ENCODE results near the gene DPH7.
"Not testable (repeated sequence)": the region's sequence is repeated elsewhere in the genome, so short reads cannot be mapped to it uniquely, and the experiment has no call there.

The DPH7 gene

GRCh38 chr9:137524981-137525317 is 53.8 kb downstream of the DPH7 start:
- H3K4me3 ChIP-seq (ENCODE audit: low read depth, low read length): no peak overlapping the region
- DNase-seq (ENCODE audit: low read depth): no peak

- no peak overlapping the region for H3K4me3 ChIP-seq (ENCODE audit: low read depth, low read length)
- DNase-seq (ENCODE audit: low read depth): no peak
Observed at GRCh38 chr9:137524161-137524980, 54.4 kb downstream of the DPH7 start.

DNA sequence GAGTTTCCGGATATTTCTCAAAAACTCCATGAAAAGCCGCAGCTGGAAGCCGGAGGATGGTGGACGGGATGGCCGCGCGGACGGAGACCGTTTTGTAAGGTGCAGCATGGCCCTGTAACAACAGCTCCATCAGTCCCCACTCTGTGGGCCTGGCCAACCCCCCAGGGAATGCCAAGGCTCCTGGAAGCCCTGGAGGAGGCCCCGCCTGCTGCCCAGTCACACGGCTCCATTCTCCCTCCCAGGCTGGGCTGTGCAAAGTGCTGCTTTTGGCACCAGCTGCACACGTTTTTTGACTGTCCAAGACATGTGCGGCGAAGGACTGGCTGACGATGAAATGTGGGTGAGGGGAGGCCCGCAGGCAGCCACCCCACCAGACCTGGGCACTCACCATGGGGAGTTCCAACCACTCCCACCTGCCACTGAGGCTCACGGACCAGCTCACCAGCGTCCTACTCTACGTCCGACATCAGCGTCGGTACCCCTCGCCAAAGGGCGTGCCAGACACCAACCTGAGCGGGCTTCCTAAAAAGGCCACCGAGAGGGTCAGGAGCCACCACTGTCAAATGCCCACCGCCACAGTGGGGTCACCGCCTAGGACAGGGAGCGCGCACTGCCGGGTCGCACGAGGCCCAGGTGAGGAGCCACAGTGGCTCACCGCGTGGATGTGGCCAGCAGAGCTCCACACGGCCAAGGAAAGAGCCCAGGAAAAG is 55.8 kb downstream of the DPH7 start:
- H3K4me3 ChIP-seq (ENCODE audit: low read depth, low read length): no peak overlapping the region
- no peak for DNase-seq (ENCODE audit: low read depth)

- no peak overlapping the region for H3K4me3 ChIP-seq (ENCODE audit: low read depth, low read length)
- no peak for DNase-seq (ENCODE audit: low read depth)
Observed at GRCh38 chr9:137521405-137521985, 57.2 kb downstream of the DPH7 start.

DNA sequence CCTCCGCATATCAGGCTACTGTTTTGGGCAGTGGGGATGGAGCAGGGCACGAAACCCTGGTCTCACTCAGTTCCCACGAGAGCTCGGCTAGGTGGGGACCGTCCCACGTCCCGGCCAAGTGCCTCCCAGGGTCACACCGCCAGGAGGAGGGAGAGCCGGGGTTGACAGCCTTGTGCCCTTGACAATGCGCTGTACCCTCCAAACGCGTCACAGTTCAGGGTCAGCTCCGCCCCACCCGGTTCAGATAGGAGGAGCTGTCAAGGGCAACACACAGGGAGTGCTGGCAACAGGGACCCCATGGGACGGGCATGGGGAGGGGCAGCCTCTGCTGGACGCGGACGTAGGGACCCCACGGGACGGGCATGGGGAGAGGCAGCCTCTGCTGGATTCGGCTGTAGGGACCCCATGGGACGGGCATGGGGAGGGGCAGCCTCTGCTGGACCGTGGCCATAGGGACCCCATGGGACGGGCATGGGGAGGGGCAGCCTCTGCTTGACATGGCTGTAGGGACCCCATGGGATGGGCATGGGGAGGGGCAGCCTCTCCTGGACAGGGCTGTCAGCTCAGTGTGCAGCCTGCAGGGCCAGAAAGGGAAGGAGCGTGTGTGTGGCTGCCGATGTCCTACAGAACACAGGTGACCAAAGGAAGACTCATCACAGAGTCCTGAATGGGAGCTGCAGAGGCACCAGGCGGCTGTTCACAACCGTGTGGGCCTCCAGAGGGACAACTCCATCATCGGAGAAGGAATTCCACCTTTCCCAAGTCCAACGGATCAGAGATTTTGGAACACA is 57.9 kb downstream of the DPH7 start:
- H3K4me3 ChIP-seq (ENCODE audit: low read depth, low read length): no peak overlapping the region
- no peak for DNase-seq (ENCODE audit: low read depth)

DNA sequence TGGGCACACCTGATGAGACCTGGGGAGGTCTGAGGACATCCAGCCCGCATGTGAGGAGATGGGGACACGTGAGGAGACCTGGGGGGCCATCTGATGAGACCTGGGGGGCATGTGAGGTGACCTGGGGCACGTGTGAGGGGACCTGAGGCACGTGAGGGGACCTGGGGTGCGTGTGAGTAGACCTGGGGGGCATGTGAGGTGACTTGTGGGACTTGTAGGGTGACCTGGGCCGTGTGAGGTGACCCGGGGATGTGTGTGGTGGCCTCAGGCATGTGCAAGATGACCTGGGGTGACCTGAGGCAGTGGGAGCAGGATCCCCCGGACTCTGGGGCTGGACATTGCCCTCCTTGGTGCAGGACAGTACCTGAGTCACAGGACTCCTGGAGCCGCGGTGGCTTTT is 59.2 kb downstream of the DPH7 start:
- H3K4me3 ChIP-seq (ENCODE audit: low read depth, low read length): no peak overlapping the region
- no peak for DNase-seq (ENCODE audit: low read depth)

DNA sequence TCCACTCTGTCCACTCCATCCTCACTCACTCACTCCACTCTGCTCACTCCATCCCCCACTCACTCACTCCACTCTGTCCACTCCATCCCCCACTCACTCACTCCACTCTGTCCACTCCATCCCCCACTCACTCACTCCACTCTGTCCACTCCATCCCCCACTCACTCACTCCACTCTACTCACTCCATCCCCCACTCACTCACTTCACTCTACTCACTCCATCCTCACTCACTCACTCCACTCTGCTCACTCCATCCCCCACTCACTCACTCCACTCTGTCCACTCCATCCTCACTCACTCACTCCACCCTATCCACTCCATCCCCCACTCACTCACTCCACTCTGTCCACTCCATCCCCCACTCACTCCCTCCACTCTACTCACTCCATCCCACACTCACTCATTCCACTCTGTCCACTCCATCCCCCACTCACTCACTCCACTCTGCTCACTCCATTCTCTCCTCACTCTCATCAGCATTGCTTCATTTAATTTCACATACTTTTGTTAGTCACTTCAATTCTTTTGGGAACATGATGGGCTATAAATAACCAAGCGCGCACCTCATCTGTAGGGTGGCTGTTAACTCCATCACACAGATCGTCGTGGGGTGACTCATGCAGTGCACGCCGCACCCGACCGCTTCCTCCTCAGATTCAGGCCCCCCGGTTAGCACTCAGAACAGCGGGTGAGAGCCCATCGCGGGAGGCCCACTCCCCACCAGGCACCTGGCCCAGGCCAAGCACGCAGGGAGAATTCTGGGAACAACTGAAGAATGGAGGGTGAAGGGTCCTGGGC is 59.9 kb downstream of the DPH7 start:
- peak; percentile 14 for DNase-seq (ENCODE audit: low read depth)
- H3K4me3 ChIP-seq (ENCODE audit: low read depth, low read length): not testable (repeated sequence)

- DNase-seq (ENCODE audit: low read depth): no peak
- H3K4me3 ChIP-seq (ENCODE audit: low read depth, low read length): no peak overlapping the region
Observed at GRCh38 chr9:137516144-137516917, 62.4 kb downstream of the DPH7 start.

GRCh38 chr9:137515338-137515724 is 63.4 kb downstream of the DPH7 start:
- no peak overlapping the region for H3K4me3 ChIP-seq (ENCODE audit: low read depth, low read length)
- DNase-seq (ENCODE audit: low read depth): no peak

DNA sequence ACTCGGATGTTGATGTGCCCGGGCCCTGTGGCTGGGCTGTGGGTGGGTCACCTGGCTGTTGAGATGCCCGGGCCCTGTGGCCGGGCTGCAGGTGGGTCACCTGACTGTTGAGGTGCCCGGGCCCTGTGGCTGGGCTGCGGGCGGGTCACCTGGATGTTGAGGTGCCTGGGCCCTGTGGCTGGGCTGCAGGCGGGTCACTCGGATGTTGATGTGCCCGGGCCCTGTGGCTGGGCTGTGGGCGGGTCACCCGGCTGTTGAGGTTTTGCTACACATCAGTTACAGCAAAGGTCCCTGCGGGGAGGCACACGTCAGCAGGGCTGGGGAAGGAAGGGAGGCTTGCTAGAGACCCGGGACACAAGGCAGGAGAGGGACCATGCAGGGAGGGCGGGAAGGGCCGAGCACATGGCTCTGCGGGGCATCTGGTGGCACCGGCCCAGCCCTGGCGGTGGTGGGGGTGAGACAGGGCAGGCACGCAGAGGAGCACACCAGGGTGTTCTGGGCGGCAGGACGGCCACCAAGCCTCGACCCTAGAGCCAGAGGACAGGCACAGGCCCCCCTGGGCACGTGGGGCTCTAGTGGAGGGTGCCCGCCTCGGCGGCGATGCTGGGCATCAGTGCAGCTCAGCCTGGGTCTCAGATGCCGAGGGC is 63.9 kb downstream of the DPH7 start:
- DNase-seq (ENCODE audit: low read depth): no peak
- H3K4me3 ChIP-seq (ENCODE audit: low read depth, low read length): no peak overlapping the region

DNA sequence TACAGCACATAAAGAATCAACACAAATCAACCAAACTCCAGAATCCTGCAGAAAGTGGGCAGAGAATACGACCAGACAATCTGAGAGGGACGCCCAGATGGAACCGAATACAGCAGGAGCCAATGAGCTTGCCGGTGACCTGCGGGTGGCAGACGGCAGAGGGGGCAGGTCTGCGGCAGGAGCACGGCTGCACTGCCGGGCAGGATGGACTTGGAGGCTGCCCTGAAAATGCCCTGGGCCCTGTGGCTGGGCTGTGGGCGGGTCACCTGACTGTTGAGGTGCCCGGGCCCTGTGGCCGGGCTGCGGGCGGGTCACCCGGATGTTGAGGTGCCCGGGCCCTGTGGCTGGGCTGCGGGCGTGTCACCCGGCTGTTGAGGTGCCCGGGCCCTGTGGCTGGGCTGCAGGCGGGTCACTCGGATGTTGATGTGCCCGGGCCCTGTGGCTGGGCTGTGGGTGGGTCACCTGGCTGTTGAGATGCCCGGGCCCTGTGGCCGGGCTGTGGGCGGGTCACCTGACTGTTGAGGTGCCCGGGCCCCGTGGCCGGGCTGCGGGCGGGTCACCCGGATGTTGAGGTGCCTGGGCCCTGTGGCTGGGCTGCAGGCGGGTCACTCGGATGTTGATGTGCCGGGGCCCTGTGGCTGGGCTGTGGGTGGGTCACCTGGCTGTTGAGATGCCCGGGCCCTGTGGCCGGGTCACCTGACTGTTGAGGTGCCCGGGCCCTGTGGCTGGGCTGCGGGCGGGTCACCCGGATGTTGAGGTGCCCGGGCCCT is 64.7 kb downstream of the DPH7 start:
- not testable (repeated sequence) for DNase-seq (ENCODE audit: low read depth); H3K4me3 ChIP-seq (ENCODE audit: low read depth, low read length)

- DNase-seq (ENCODE audit: low read depth); H3K4me3 ChIP-seq (ENCODE audit: low read depth, low read length): not testable (repeated sequence)
Observed at GRCh38 chr9:137513136-137513535, 65.6 kb downstream of the DPH7 start.

DNA sequence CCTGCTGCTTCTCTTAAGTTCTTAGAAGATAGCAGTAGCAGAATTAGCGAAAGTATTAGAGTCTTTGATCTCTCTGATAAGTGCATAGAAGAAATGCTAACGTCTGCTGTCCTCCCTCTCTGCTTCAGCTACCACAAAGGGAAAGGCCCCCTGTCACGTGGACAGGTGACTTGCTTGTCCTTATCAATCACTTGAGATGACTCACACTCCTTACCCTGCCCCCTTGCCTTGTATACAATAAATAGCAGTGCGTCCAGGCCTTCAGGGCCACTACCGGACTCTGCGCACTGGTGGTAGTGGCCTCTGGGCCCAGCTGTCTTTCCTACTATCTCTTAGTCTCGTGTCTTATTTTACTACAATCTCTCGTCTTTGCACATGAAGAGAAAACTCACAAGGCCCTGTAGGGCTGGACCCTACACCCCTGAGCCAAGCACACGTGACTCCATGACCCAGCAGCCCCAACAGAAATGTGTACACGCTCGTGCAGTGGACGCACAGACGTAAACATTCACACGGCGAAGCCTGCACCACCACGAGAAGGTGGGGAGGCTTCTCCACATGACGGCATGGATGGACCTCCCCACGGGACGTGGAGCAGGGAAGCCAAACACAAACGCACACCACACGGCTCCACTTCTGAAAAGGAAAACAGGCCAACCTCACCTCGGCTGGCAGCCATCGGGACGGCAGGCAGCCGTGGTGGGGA is 66.8 kb downstream of the DPH7 start:
- H3K4me3 ChIP-seq (ENCODE audit: low read depth, low read length): no peak overlapping the region
- no peak for DNase-seq (ENCODE audit: low read depth)

GRCh38 chr9:137511126-137511525 is 67.6 kb downstream of the DPH7 start:
- DNase-seq (ENCODE audit: low read depth); H3K4me3 ChIP-seq (ENCODE audit: low read depth, low read length): not testable (repeated sequence)

- DNase-seq (ENCODE audit: low read depth): no peak
- no peak overlapping the region for H3K4me3 ChIP-seq (ENCODE audit: low read depth, low read length)
Observed at GRCh38 chr9:137509198-137509597, 69.5 kb downstream of the DPH7 start.

DNA sequence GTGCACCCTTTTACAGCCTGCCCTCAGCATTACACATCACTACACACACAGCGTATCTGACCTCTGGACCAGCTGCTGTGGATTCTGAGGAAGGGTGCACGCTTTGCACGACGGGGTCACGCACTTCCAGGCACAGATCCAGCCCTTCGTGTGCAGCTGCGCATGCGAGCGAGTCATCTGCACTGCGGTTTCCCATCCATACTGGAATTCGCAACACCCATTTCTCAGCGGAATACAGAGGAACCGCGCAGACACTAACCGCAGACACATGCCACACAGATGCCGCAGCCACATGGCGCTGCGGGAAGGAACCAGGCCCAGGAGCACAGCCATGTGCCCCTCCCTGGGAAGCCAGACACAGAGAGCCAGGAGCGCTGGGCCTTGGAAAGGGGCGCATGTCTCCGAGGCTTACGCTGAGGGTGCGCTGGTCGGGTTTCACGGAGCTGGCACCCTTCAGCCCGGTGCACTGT is 72.0 kb downstream of the DPH7 start:
- peak; percentile 19 for DNase-seq (ENCODE audit: low read depth)
- no peak overlapping the region for H3K4me3 ChIP-seq (ENCODE audit: low read depth, low read length)

DNA sequence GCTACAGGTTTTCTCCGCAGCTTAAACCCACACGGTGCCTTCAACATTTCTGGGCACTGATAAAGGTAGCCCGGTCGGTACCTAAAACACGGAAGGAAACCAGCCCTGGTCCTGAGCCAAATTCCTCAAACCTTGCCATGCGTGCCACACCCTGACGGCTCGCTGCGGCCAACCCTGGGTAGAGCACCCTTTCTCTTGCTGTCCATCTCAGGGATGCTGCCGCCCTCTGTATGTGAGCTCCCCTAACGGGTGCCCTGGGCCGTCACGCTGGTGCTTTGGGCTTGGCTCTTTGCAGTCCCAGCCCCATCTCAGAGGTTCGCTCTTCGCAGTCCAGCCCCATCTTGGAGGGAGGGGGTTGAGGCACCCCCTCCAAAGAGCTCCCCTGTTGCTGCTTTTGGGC is 72.5 kb downstream of the DPH7 start:
- no peak for DNase-seq (ENCODE audit: low read depth)
- no peak overlapping the region for H3K4me3 ChIP-seq (ENCODE audit: low read depth, low read length)

All from skeletal muscle cell (primary cell).